Activated CD8-positive, alpha-beta T cell treated with anti-CD3 and anti-CD28 coated beads, Interleukin-2, amount 10 ng/mL, durations not matched to agents 7 days and 5 days (primary cell): Measurements from ENCODE around the gene NRN1. TPM values are rescaled to one million over a fixed set of nuclear protein-coding genes. Genes with fewer than 3 reads are reported as not detected.
"Not testable (repeated sequence)": the region's sequence is repeated elsewhere in the genome, so short reads cannot be mapped to it uniquely, and the experiment has no call there.

ENCODE experiments used
- ATAC-seq: fragments of 150-1000 bp; cut with Tn5 transposase; one replicate; pipeline ENCODE4 v1.10.0; 2021; ENCODE audit warnings: moderate library complexity
- CTCF ChIA-PET: fragments of 350-600 bp; sonication (Branson Sonifier 250); formaldehyde crosslinking; loops from one replicate; lab custom pipeline; 2021; ENCODE audit warnings: antibody characterized with exemption; lab: Charles Lee
- POLR2A ChIA-PET: fragments of 350-600 bp; sonication (Branson Sonifier 250); formaldehyde crosslinking; loops from one replicate; lab custom pipeline; 2021; ENCODE audit warnings: antibody characterized with exemption; lab: Charles Lee
- DNase-seq: peaks from one replicate; pipeline ENCODE4 v3.0.0-alpha.2; 2020
- H3K27ac Mint-ChIP-seq: one replicate; pipeline ENCODE4 v1.8.0; 2021; ENCODE audit warnings: mild to moderate bottlenecking, mixed read lengths
- H3K27me3 Mint-ChIP-seq: one replicate; pipeline ENCODE4 v1.8.0; 2021; ENCODE audit warnings: low read depth, mixed read lengths
- H3K36me3 Mint-ChIP-seq: one replicate; pipeline ENCODE4 v1.8.0; 2021; ENCODE audit warnings: low read depth, mixed read lengths
- H3K4me1 Mint-ChIP-seq: one replicate; pipeline ENCODE4 v1.8.0; 2021; ENCODE audit warnings: low read depth, mixed read lengths
- H3K4me3 Mint-ChIP-seq: one replicate; pipeline ENCODE4 v1.8.0; 2021; ENCODE audit warnings: mild to moderate bottlenecking, mixed read lengths
- H3K9me3 Mint-ChIP-seq: one replicate; pipeline ENCODE4 v1.8.0; 2022; ENCODE audit warnings: mixed read lengths; ENCODE audit not compliant: insufficient read depth
- total RNA-seq, 2 experiments: library from RNA; stranded (reverse); gene quantifications; one replicate each; pipeline ENCODE4 v1.2.3, GENCODE V29; 2021

Gene NRN1
- total RNA-seq, 2 experiments from 2014 or later = 13.3 to 15.3 TPM

- H3K27ac Mint-ChIP-seq, POLR2A ChIA-PET, H3K36me3 Mint-ChIP-seq, H3K4me3 Mint-ChIP-seq, H3K9me3 Mint-ChIP-seq, DNase-seq, H3K27me3 Mint-ChIP-seq, ATAC-seq, CTCF ChIA-PET: not testable (repeated sequence)
- peaks cover 16% of the 10 kb centered on the region for H3K4me1 Mint-ChIP-seq
Observed at GRCh38 chr6:5968036-5968435, 38.7 kb downstream of the NRN1 start.

- H3K27me3 Mint-ChIP-seq = peaks cover 8% of the 10 kb centered on the region
- no peak overlapping the region for H3K27ac Mint-ChIP-seq
- ChIA-PET CTCF (no interaction called here), POLR2A (no interaction called here)
- no peak overlapping the region for H3K4me3 Mint-ChIP-seq
- H3K36me3 Mint-ChIP-seq = no peaks in the 10 kb centered on the region
- no peak for ATAC-seq
- no peak for DNase-seq
- H3K4me1 Mint-ChIP-seq = peaks cover 16% of the 10 kb centered on the region
- H3K9me3 Mint-ChIP-seq = no peaks in the 10 kb centered on the region
Observed at GRCh38 chr6:5967594-5967993, 39.1 kb downstream of the NRN1 start.

- no peaks in the 10 kb centered on the region for H3K4me1 Mint-ChIP-seq
- ChIA-PET CTCF (no interaction called here), POLR2A (no interaction called here)
- no peak for DNase-seq
- no peaks in the 10 kb centered on the region for H3K9me3 Mint-ChIP-seq
- H3K36me3 Mint-ChIP-seq = no peaks in the 10 kb centered on the region
- no peak for ATAC-seq
- no peak overlapping the region for H3K4me3 Mint-ChIP-seq
- peaks cover 9% of the 10 kb centered on the region for H3K27me3 Mint-ChIP-seq
- no peak overlapping the region for H3K27ac Mint-ChIP-seq
Observed at GRCh38 chr6:5962794-5963193, 43.9 kb downstream of the NRN1 start.

- H3K36me3 Mint-ChIP-seq = no peaks in the 10 kb centered on the region
- H3K9me3 Mint-ChIP-seq = no peaks in the 10 kb centered on the region
- H3K4me1 Mint-ChIP-seq = no peaks in the 10 kb centered on the region
- H3K27me3 Mint-ChIP-seq = peaks cover 12% of the 10 kb centered on the region
- ATAC-seq = no peak
- H3K27ac Mint-ChIP-seq = no peak overlapping the region
- H3K4me3 Mint-ChIP-seq = no peak overlapping the region
- no peak for DNase-seq
- POLR2A ChIA-PET = no interaction called here
- CTCF ChIA-PET = no interaction called here
Observed at GRCh38 chr6:5961836-5962235, 44.9 kb downstream of the NRN1 start.

- peaks cover 18% of the 10 kb centered on the region for H3K27me3 Mint-ChIP-seq
- no peaks in the 10 kb centered on the region for H3K9me3 Mint-ChIP-seq
- CTCF ChIA-PET = no interaction called here
- no peak overlapping the region for H3K4me3 Mint-ChIP-seq
- no peak for DNase-seq
- no peak overlapping the region for H3K27ac Mint-ChIP-seq
- no peak for ATAC-seq
- H3K4me1 Mint-ChIP-seq = no peaks in the 10 kb centered on the region
- H3K36me3 Mint-ChIP-seq = no peaks in the 10 kb centered on the region
- POLR2A ChIA-PET = no interaction called here
Observed at GRCh38 chr6:5960456-5960855, 46.3 kb downstream of the NRN1 start.

GRCh38 chr6:5958921-5959320 is 47.8 kb downstream of the NRN1 start:
- Mint-ChIP-seq H3K27me3 (peaks cover 19% of the 10 kb centered on the region), H3K4me1 (no peaks in the 10 kb centered on the region), H3K4me3 (no peak overlapping the region), H3K27ac (no peak overlapping the region), H3K36me3 (no peaks in the 10 kb centered on the region), H3K9me3 (no peaks in the 10 kb centered on the region)
- ChIA-PET CTCF (no interaction called here), POLR2A (no interaction called here)
- ATAC-seq = no peak
- no peak for DNase-seq

- peaks cover 26% of the 10 kb centered on the region for H3K27me3 Mint-ChIP-seq
- no peak overlapping the region for H3K4me3 Mint-ChIP-seq
- ATAC-seq (no peak), DNase-seq (no peak)
- POLR2A ChIA-PET = no interaction called here
- no peak overlapping the region for H3K27ac Mint-ChIP-seq
- H3K4me1 Mint-ChIP-seq = no peaks in the 10 kb centered on the region
- no peaks in the 10 kb centered on the region for H3K36me3 Mint-ChIP-seq
- CTCF ChIA-PET = interaction anchor here (0.6 kb wide), 1 partner anchor 25 kb away, joined by 3 read pairs; no protein-coding TSS in a partner anchor
- H3K9me3 Mint-ChIP-seq = no peaks in the 10 kb centered on the region
Observed at GRCh38 chr6:5956939-5957338, 49.8 kb downstream of the NRN1 start.

- peak; percentile 76 for ATAC-seq
- DNase-seq = peak; percentile 45
- CTCF ChIA-PET = no interaction called here
Observed at GRCh38 chr6:5950361-5950785, 56.4 kb downstream of the NRN1 start.

More at GRCh38 chr6:5950361-5950785, 56.4 kb downstream of the NRN1 start:
- Mint-ChIP-seq H3K27me3 (peaks cover 31% of the 10 kb centered on the region), H3K36me3 (no peaks in the 10 kb centered on the region), H3K4me3 (no peak overlapping the region), H3K4me1 (no peaks in the 10 kb centered on the region), H3K9me3 (no peaks in the 10 kb centered on the region), H3K27ac (no peak overlapping the region)
- POLR2A ChIA-PET = no interaction called here
